Breast epithelium (tissue), 3 donors: ENCODE results near the gene RBPJ.

Experiments
- CTCF ChIP-seq, 3 donors: fragments of 450-650 bp; IDR thresholded peaks; one replicate each; pipeline ENCODE4 v1.5.1; 2016 to 2017; ENCODE audit warnings: antibody characterized with exemption in 3 of 3, mild to moderate bottlenecking in 3 of 3, moderate library complexity in 3 of 3
- POLR2A ChIP-seq: fragments of 450-650 bp; IDR thresholded peaks from one replicate; pipeline ENCODE4 v1.6.1; 2016; ENCODE audit warnings: antibody characterized with exemption, mild to moderate bottlenecking, moderate library complexity
- POLR2AphosphoS5 ChIP-seq, 3 donors: sonication (generic); formaldehyde crosslinking; IDR thresholded peaks; one replicate each; pipeline ENCODE4 v1.6.1; 2017; ENCODE audit warnings: antibody characterized with exemption in 3 of 3

- TF ChIP-seq POLR2AphosphoS5 (IDR thresholded peaks at IDR 0.05) (no peak), CTCF (IDR thresholded peaks at IDR 0.05) (no peak), POLR2A (no peak)
These were observed 20.2 kb upstream of the RBPJ start for GRCh38 chr4:26300314-26301307.
